HepG2 (cell line): Measurements from ENCODE around the gene CDC37L1. TPM values are rescaled to one million over a fixed set of nuclear protein-coding genes. Genes with fewer than 3 reads are reported as not detected.

ENCODE experiments used
- CBX5 ChIP-seq: sonication (generic); formaldehyde crosslinking; IDR thresholded peaks from 2 replicates; pipeline ENCODE4 v1.4.0; 2020; ENCODE audit warnings: missing genetic modification reagents, borderline replicate concordance
- CTCF ChIP-seq: sonication (generic); formaldehyde crosslinking; IDR thresholded peaks from 2 replicates; pipeline ENCODE4 v1.5.0; 2020; ENCODE audit warnings: mild to moderate bottlenecking, missing genetic modification reagents, moderate library complexity
- DNMT3B ChIP-seq: conservative IDR thresholded peaks from 2 replicates; pipeline ENCODE4 v1.6.1; 2016; ENCODE audit warnings: missing biosample characterization, control low read depth
- FOXP4 ChIP-seq: sonication (generic); formaldehyde crosslinking; IDR thresholded peaks from 2 replicates; pipeline ENCODE4 v1.4.0; 2020; ENCODE audit warnings: missing genetic modification reagents
- GMEB1 ChIP-seq: sonication (generic); formaldehyde crosslinking; IDR thresholded peaks from 2 replicates; pipeline ENCODE4 v1.5.1; 2020; ENCODE audit warnings: missing genetic modification reagents, mild to moderate bottlenecking, borderline replicate concordance
- IKZF4 ChIP-seq: sonication (generic); formaldehyde crosslinking; IDR thresholded peaks from 2 replicates; pipeline ENCODE4 v1.5.1; 2020; ENCODE audit warnings: borderline replicate concordance, mild to moderate bottlenecking, low read depth, missing genetic modification reagents; ENCODE audit errors: not compliant biosample characterization
- LRRFIP1 ChIP-seq: sonication (generic); formaldehyde crosslinking; conservative IDR thresholded peaks from 2 replicates; pipeline ENCODE4 v1.4.0; 2020; ENCODE audit warnings: missing genetic modification reagents
- MXD1 ChIP-seq: sonication (generic); formaldehyde crosslinking; IDR thresholded peaks from 2 replicates; pipeline ENCODE4 v1.4.0; 2020; ENCODE audit warnings: mild to moderate bottlenecking, missing genetic modification reagents
- SAP130 ChIP-seq: IDR thresholded peaks from 2 replicates; pipeline ENCODE4 v1.6.1; 2016; ENCODE audit warnings: low read depth
- SNAPC2 ChIP-seq: sonication (generic); formaldehyde crosslinking; IDR thresholded peaks from 2 replicates; pipeline ENCODE4 v1.8.1; 2022; ENCODE audit warnings: mild to moderate bottlenecking, missing genetic modification reagents
- SP1 ChIP-seq, 2 experiments: fragments of 450-650 bp in 1 of 2; sonication (generic) in 1 of 2; formaldehyde crosslinking in 1 of 2; IDR thresholded peaks; 2 replicates each; pipeline versions ENCODE4 v1.4.0 to v1.6.1; 2016 to 2020; ENCODE audit warnings: missing genetic modification reagents in 1 of 2
- STAT5B ChIP-seq: sonication (generic); formaldehyde crosslinking; IDR thresholded peaks from 2 replicates; pipeline ENCODE4 v1.4.0; 2020; ENCODE audit warnings: missing genetic modification reagents
- ZNF205 ChIP-seq: IDR thresholded peaks from 2 replicates; pipeline ENCODE4 v1.6.1; 2018; ENCODE audit warnings: missing biosample characterization, missing genetic modification reagents
- ZNF275 ChIP-seq: sonication (generic); formaldehyde crosslinking; IDR thresholded peaks from 2 replicates; pipeline ENCODE4 v1.8.0; 2022; ENCODE audit warnings: missing genetic modification reagents, mild to moderate bottlenecking, inconsistent platforms, borderline replicate concordance
- ZNF496 ChIP-seq: sonication (generic); formaldehyde crosslinking; IDR thresholded peaks from 2 replicates; pipeline ENCODE4 v1.8.1; 2023; ENCODE audit warnings: mild to moderate bottlenecking, moderate library complexity, missing genetic modification reagents; ENCODE audit not compliant: insufficient replicate concordance
- ZNF564 ChIP-seq: sonication (generic); formaldehyde crosslinking; IDR thresholded peaks from 2 replicates; pipeline ENCODE4 v1.8.1; 2023; ENCODE audit warnings: mild to moderate bottlenecking, missing genetic modification reagents
- ZNF713 ChIP-seq: sonication (generic); formaldehyde crosslinking; IDR thresholded peaks from 2 replicates; pipeline ENCODE4 v1.4.0; 2020; ENCODE audit warnings: mild to moderate bottlenecking, missing genetic modification reagents
- ZNF878 ChIP-seq: sonication (generic); formaldehyde crosslinking; IDR thresholded peaks from 2 replicates; pipeline ENCODE4 v1.8.1; 2023; ENCODE audit warnings: mild to moderate bottlenecking, missing genetic modification reagents, moderate library complexity
- ZNF891 ChIP-seq: sonication (generic); formaldehyde crosslinking; IDR thresholded peaks from 2 replicates; pipeline ENCODE4 v1.5.0; 2020; ENCODE audit warnings: mild to moderate bottlenecking, missing genetic modification reagents
- polyA plus RNA-seq, 8 experiments: library from polyadenylated mRNA; depleted of rRNA in 3 of 8; stranded (reverse) in 7 of 8; unstranded in 1 of 8; fragments of >200 nt; fragmentation: Illumina TruSeq in 4 of 8; extraction: Trizol in 4 of 8; gene quantifications; 2 replicates each; pipeline versions ENCODE4 v1.2.1 to v1.2.3, GENCODE V29; 2011 to 2016; ENCODE audit warnings: low read depth in 4 of 8, missing spikeins in 1 of 8, mixed read lengths in 1 of 8; ENCODE audit not compliant: insufficient read depth in 1 of 8
- total RNA-seq, 5 experiments: library from RNA; depleted of rRNA; stranded (reverse); fragments of >200 nt; fragmentation: Illumina TruSeq; extraction: Trizol; gene quantifications; 2 replicates each; pipeline ENCODE4 v1.2.3, GENCODE V29; 2016; ENCODE audit warnings: low read depth in 1 of 5

Gene CDC37L1
- total and polyA plus RNA-seq, 2 of the 13 experiments (the other 11 are each of a cell fraction or from before 2014, with no cell fraction given), result 5.5 to 17.0 TPM

- TF ChIP-seq ZNF205 (CRISPR knock-in tag), result peak; percentile 79
- peak; percentile 63; the same call in 1 of the 2 replicates for TF ChIP-seq ZNF564 (CRISPR knock-in tag)
- no peak for TF ChIP-seq DNMT3B
- TF ChIP-seq LRRFIP1 (CRISPR knock-in tag), result no peak
- peak; percentile 42; the same call in 1 of the 2 replicates for TF ChIP-seq ZNF275
- TF ChIP-seq SP1 (IDR thresholded peaks at IDR 0.05), result no peak
- peak; percentile 62 for TF ChIP-seq SP1 (CRISPR knock-in tag; IDR thresholded peaks at IDR 0.05)
- TF ChIP-seq SAP130 (CRISPR knock-in tag), result peak; percentile 88
- TF ChIP-seq STAT5B, result no peak
- peak; percentile 15; the same call in 1 of the 2 replicates for TF ChIP-seq FOXP4 (CRISPR knock-in tag)
- TF ChIP-seq MXD1, result peak; percentile 68
- TF ChIP-seq CBX5, result no peak
- no peak for TF ChIP-seq ZNF496 (CRISPR knock-in tag)
- peak; percentile 70 for TF ChIP-seq CTCF (CRISPR knock-in tag)
- no peak for TF ChIP-seq ZNF878 (CRISPR knock-in tag)
- peak; percentile 92 for TF ChIP-seq IKZF4 (CRISPR knock-in tag)
- peak; percentile 84 for TF ChIP-seq ZNF891 (CRISPR knock-in tag)
- TF ChIP-seq ZNF713, result peak; percentile 37; the same call in 1 of the 2 replicates
- 0 out of 2 replicates have a peak, but pooled peaks have one; percentile 18 for TF ChIP-seq SNAPC2 (CRISPR knock-in tag)
- TF ChIP-seq GMEB1 (CRISPR knock-in tag), result peak; percentile 57; the same call in 1 of the 2 replicates
Observed at GRCh38 chr9:4740638-4741364, 61.4 kb downstream of the CDC37L1 start, which contains the start of gene AK3 (continued).
